Ovary (tissue), 3 donors: Measurements from ENCODE around the gene C19orf67.

Source experiments
- CTCF ChIP-seq, 3 donors: fragments of 450-650 bp in 2 of 3; fragments of 200-600 bp in 1 of 3; IDR thresholded peaks; one replicate each; pipeline versions ENCODE4 v1.5.1 to v1.8.0; 2016 to 2022; ENCODE audit warnings: antibody characterized with exemption in 3 of 3, mild to moderate bottlenecking in 1 of 3
- EP300 ChIP-seq: sonication (generic); formaldehyde crosslinking; IDR thresholded peaks from one replicate; pipeline ENCODE4 v1.6.1; 2017; ENCODE audit warnings: antibody characterized with exemption
- POLR2A ChIP-seq: fragments of 450-650 bp; IDR thresholded peaks from one replicate; pipeline ENCODE4 v1.6.1; 2017; ENCODE audit warnings: antibody characterized with exemption, mild to moderate bottlenecking, moderate library complexity
- donor health status: DM: no; HTN: no; CAD: no.

- TF ChIP-seq CTCF (IDR thresholded peaks at IDR 0.05) (no peak), POLR2A (no peak), EP300 (no peak)
Observed at GRCh38 chr19:14119146-14119545, 33.6 kb upstream of the C19orf67 start.
